ENCODE measurements around the gene P3H3. TPM values are rescaled to one million over a fixed set of nuclear protein-coding genes. Genes with fewer than 3 reads are reported as not detected.

Gene P3H3
- total and polyA plus RNA-seq, 9 of the 15 experiments (the other 6 are each of a cell fraction or from before 2014, with no cell fraction given) = 0.03 to 15.0 (median 4.8) TPM

- no peak for TF ChIP-seq CHD7 (IDR thresholded peaks at IDR 0.05; ENCODE audit: low read depth, low read length)
- no peak for TF ChIP-seq BRCA1 (IDR thresholded peaks at IDR 0.05)
- no peak for TF ChIP-seq BRCA1 (CRISPR knock-in tag; IDR thresholded peaks at IDR 0.05)
- no peak for TF ChIP-seq FOSL1 (tag; conservative IDR thresholded peaks at IDR 0.05)
- TF ChIP-seq, protein P1, sequence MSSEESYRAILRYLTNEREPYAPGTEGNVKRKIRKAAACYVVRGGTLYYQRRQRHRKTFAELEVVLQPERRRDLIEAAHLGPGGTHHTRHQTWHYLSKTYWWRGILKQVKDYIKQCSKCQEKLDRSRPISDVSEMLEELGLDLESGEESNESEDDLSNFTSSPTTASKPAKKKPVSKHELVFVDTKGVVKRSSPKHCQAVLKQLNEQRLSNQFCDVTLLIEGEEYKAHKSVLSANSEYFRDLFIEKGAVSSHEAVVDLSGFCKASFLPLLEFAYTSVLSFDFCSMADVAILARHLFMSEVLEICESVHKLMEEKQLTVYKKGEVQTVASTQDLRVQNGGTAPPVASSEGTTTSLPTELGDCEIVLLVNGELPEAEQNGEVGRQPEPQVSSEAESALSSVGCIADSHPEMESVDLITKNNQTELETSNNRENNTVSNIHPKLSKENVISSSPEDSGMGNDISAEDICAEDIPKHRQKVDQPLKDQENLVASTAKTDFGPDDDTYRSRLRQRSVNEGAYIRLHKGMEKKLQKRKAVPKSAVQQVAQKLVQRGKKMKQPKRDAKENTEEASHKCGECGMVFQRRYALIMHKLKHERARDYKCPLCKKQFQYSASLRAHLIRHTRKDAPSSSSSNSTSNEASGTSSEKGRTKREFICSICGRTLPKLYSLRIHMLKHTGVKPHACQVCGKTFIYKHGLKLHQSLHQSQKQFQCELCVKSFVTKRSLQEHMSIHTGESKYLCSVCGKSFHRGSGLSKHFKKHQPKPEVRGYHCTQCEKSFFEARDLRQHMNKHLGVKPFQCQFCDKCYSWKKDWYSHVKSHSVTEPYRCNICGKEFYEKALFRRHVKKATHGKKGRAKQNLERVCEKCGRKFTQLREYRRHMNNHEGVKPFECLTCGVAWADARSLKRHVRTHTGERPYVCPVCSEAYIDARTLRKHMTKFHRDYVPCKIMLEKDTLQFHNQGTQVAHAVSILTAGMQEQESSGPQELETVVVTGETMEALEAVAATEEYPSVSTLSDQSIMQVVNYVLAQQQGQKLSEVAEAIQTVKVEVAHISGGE (CRISPR knock-in tag; IDR thresholded peaks at IDR 0.05) = no peak
- peak in 1 of 3 experiments; percentile 21 for TF ChIP-seq YY1 (IDR thresholded peaks at IDR 0.05; ENCODE audit: borderline replicate concordance in 1 of 3, control insufficient read depth in 1 of 3, extremely low read depth in 1 of 3, insufficient read depth in 3 of 3, insufficient read length in 1 of 3, insufficient replicate concordance in 2 of 3, low read depth in 1 of 3, low read length in 2 of 3)
- no peak for TF ChIP-seq ZKSCAN1 (IDR thresholded peaks at IDR 0.05; ENCODE audit: low read depth, low read length)
- no peak; the same call in 1 of the 2 replicates for TF ChIP-seq TAF7 (tag; IDR thresholded peaks at IDR 0.05)
- no peak for TF ChIP-seq KAT8 (IDR thresholded peaks at IDR 0.05; ENCODE audit: low read depth)
- peak; percentile 72 for TF ChIP-seq SMARCE1 (IDR thresholded peaks at IDR 0.05)
Measured at GRCh38 chr12:6778574-6779550, 49.3 kb upstream of the P3H3 start (continued).

All from K562 (cell line).